AG04449 (cell line): ENCODE measurements around the gene RPAP3.
A peak's percentile ranks its signal among the peaks of the same experiment; 100 is the strongest.

Source experiments
- CTCF ChIA-PET: fragments of 350-600 bp; formaldehyde crosslinking; extraction: SDS; loops from one replicate; lab custom pipeline; 2021; ENCODE audit warnings: antibody characterized with exemption; lab: Yijun Ruan, JAX
- POLR2A ChIA-PET: fragments of 400-600, 350-600 bp; formaldehyde crosslinking; extraction: SDS; loops from one replicate; lab custom pipeline; 2020; ENCODE audit warnings: antibody characterized with exemption, inconsistent platforms; lab: Yijun Ruan, JAX
- DNase-seq: peaks from one replicate; pipeline ENCODE4 v3.0.0-alpha.2; 2010; ENCODE audit warnings: low read depth, low spot score
- H3K4me3 ChIP-seq: 2 replicates; pipeline ENCODE4 v1.5.1; 2011; ENCODE audit warnings: low read depth, mild to moderate bottlenecking, control low read depth, low read length
- CTCF ChIP-seq: IDR thresholded peaks from one replicate; pipeline ENCODE4 v1.5.1; 2011; ENCODE audit warnings: mild to moderate bottlenecking, moderate library complexity, low read length, control low read depth, inconsistent platforms; ENCODE audit not compliant: insufficient read depth; ENCODE audit errors: missing control alignments

The RPAP3 gene

GRCh38 chr12:47715877-47716548, 10.2 kb upstream of the RPAP3 start:
- no peak for TF ChIP-seq CTCF
- POLR2A ChIA-PET, result no interaction called here
- CTCF ChIA-PET, result interaction anchor here (0.7 to 36.9 kb wide), 20 partner anchors 10 to 234 kb away, joined by 3 to 1419 read pairs (median 15); partner anchors contain the start of genes ENDOU, RAPGEF3, RPAP3 and SLC48A1
- no peak for DNase-seq
- H3K4me3 ChIP-seq, result no peak overlapping the region

DNA sequence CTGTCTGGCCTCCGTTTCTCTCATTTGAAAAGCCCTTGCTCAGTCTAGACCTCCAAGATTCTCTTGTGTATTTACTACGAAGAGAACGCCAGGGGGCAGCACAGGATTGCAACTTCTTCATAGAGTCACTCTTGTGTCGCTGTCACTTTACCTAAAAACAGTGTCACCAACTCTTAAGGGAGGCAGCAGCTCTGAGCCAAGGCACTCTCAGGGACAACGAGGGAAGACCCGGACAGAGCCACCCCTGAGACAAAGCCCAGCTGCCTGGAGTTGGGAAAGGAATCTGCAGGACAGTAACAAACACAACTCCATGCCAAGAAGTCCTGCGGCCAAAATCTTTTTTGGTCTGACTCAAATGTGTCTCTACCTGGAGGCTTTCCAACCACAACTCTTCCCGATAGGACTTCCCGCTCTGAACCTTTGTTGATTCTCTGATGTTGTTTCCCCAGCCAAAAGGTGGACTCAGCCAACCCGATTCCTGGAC, 9.6 kb upstream of the RPAP3 start:
- CTCF ChIA-PET, result interaction anchor here (0.7 to 36.9 kb wide), 25 partner anchors 9 to 346 kb away, joined by 3 to 1419 read pairs (median 9); partner anchors contain the start of genes ENDOU, RAPGEF3, RPAP3 and SLC48A1
- POLR2A ChIA-PET, result no interaction called here
- DNase-seq, result peak; percentile 24
- peak; percentile 61 for TF ChIP-seq CTCF
- no peak overlapping the region for H3K4me3 ChIP-seq

DNA sequence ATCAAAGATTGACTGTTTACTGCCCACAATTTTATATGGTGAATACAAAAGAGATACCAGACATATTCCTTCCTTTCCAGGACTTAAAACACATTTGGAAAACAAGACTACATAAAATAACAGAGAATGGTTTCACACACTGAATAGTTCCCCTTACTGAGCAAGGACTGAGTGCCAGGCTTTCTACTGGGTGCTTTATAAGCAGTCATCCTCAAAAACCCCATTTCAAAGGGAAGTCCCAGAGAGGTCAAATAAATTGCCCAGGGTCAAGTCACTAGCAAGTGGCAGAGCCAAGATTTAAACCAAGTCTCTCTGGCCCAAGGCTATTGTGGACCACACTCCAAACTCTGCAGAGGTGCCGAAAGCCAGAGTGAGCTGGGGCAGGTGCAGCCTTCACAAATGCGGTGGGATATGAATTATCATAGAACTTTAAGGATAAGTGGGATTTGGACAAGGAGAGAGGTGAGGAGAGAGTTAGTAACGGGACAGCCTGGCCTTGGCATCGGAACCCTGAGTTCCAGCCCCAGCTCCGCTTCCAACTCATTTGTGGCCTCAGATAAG, 9.1 kb upstream of the RPAP3 start:
- TF ChIP-seq CTCF, result no peak
- ChIA-PET POLR2A (no interaction called here), CTCF (interaction anchor here (0.7 to 36.9 kb wide), 20 partner anchors 9 to 347 kb away, joined by 3 to 1419 read pairs (median 15); partner anchors contain the start of genes ENDOU, RAPGEF3, RPAP3 and SLC48A1)
- no peak overlapping the region for H3K4me3 ChIP-seq
- no peak for DNase-seq

DNA sequence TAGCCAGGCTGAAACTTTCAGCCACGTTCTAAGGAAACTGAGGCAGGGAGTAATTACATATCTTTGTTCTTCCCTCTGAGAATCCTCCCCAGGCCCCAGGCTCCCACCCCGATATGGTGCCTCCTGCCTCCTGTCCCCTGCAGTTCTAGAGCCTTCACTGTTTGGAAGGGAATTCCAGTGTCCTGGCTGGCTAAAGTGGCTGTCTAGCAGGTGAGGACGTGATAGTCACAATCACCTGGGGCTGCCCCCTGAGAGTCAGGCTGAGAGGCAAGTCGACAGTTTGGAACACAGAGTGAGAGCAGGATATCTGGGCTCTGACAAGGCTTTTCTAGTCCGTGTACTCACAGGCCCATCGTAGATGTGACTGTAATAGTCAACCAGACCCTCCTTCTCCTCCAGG, 6.3 kb upstream of the RPAP3 start:
- H3K4me3 ChIP-seq, result no peak overlapping the region
- ChIA-PET POLR2A (no interaction called here), CTCF (interaction anchor here (9.3 to 36.9 kb wide), 4 partner anchors 17 to 127 kb away, joined by 151 to 1419 read pairs (median 650); partner anchors contain the start of genes ENDOU and SLC48A1)
- TF ChIP-seq CTCF, result no peak
- DNase-seq, result no peak

- TF ChIP-seq CTCF, result no peak
- H3K4me3 ChIP-seq, result no peak overlapping the region
- POLR2A ChIA-PET, result no interaction called here
- CTCF ChIA-PET, result interaction anchor here (1.5 to 36.9 kb wide), 5 partner anchors 18 to 128 kb away, joined by 4 to 1419 read pairs (median 247); partner anchors contain the start of genes ENDOU and SLC48A1
- no peak for DNase-seq
Observed at GRCh38 chr12:47711448-47711847, 5.6 kb upstream of the RPAP3 start.

DNA sequence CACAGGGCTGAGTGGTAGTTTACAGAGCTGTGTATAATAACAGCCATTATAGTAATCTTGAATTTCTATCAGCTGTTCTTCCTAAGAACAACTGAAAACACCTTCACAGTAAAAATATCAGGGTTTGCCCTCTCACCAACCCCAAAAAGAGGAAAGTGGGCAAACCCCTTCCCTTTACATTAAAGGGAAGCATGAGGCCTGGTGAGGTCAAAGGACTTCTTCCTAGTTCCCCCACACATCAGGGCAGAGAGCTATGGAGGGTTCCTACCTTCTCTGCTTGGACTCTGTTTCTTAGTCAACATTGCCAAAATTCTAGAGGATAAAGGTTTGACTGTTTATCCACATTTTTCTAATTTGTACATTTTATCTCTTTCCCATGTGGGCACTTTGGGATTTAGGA, 4.4 kb upstream of the RPAP3 start:
- no peak for TF ChIP-seq CTCF
- POLR2A ChIA-PET, result no interaction called here
- DNase-seq, result no peak
- no peak overlapping the region for H3K4me3 ChIP-seq
- CTCF ChIA-PET, result interaction anchor here (1.5 to 36.9 kb wide), 5 partner anchors 19 to 128 kb away, joined by 4 to 1419 read pairs (median 19); partner anchors contain the start of genes ENDOU and SLC48A1
